Type B pancreatic cell (in vitro differentiated cells): ENCODE data around the gene PDE8A. TPM values are rescaled to one million over a fixed set of nuclear protein-coding genes. Genes with fewer than 3 reads are reported as not detected.

Experiments used
- DNase-seq: peaks from one replicate; pipeline ENCODE4 v3.0.0; 2021; ENCODE audit warnings: mixed read lengths; ENCODE audit not compliant: unreplicated experiment; ENCODE audit errors: extremely low spot score
- H3K27ac Mint-ChIP-seq: 2 replicates; pipeline ENCODE4 v1.8.0; 2021; ENCODE audit warnings: mild to moderate bottlenecking, mixed read lengths
- H3K27me3 Mint-ChIP-seq: 2 replicates; pipeline ENCODE4 v1.8.0; 2021; ENCODE audit warnings: mixed read lengths
- H3K36me3 Mint-ChIP-seq: 2 replicates; pipeline ENCODE4 v1.8.0; 2021; ENCODE audit warnings: mixed read lengths
- H3K4me1 Mint-ChIP-seq: one replicate; pipeline ENCODE4 v1.8.0; 2021; ENCODE audit warnings: mixed read lengths; ENCODE audit not compliant: unreplicated experiment
- H3K4me3 Mint-ChIP-seq: 2 replicates; pipeline ENCODE4 v1.8.0; 2021; ENCODE audit warnings: mild to moderate bottlenecking, mixed read lengths
- H3K9me3 Mint-ChIP-seq: 2 replicates; pipeline ENCODE4 v1.8.0; 2021; ENCODE audit warnings: mixed read lengths
- total RNA-seq: library from RNA; stranded (reverse); gene quantifications from 2 replicates; pipeline ENCODE4 v1.2.1, GENCODE V29; 2021; ENCODE audit warnings: low replicate concordance
- TF ChIP-seq, protein P1 (sequence below): fragments of 200-600 bp; sonication (generic); conservative IDR thresholded peaks from 2 replicates; pipeline ENCODE4 v1.5.0; 2021; ENCODE audit warnings: antibody characterized with exemption, mild to moderate bottlenecking

The PDE8A gene
- total RNA-seq, 1 donor from 2014 or later, result 22.8 TPM

- no peaks in the 10 kb centered on the region for H3K27me3 Mint-ChIP-seq
- no peaks in the 10 kb centered on the region for H3K9me3 Mint-ChIP-seq
- H3K4me3 Mint-ChIP-seq, result no peak overlapping the region
- TF ChIP-seq, protein P1, sequence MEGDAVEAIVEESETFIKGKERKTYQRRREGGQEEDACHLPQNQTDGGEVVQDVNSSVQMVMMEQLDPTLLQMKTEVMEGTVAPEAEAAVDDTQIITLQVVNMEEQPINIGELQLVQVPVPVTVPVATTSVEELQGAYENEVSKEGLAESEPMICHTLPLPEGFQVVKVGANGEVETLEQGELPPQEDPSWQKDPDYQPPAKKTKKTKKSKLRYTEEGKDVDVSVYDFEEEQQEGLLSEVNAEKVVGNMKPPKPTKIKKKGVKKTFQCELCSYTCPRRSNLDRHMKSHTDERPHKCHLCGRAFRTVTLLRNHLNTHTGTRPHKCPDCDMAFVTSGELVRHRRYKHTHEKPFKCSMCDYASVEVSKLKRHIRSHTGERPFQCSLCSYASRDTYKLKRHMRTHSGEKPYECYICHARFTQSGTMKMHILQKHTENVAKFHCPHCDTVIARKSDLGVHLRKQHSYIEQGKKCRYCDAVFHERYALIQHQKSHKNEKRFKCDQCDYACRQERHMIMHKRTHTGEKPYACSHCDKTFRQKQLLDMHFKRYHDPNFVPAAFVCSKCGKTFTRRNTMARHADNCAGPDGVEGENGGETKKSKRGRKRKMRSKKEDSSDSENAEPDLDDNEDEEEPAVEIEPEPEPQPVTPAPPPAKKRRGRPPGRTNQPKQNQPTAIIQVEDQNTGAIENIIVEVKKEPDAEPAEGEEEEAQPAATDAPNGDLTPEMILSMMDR, result no peak
- no peak overlapping the region for H3K27ac Mint-ChIP-seq
- H3K4me1 Mint-ChIP-seq, result peaks cover 4% of the 10 kb centered on the region
- no peak for DNase-seq
- peaks cover 13% of the 10 kb centered on the region for H3K36me3 Mint-ChIP-seq
Measured at GRCh38 chr15:85139391-85139790, 157.7 kb downstream of the PDE8A start.

GRCh38 chr15:85141726-85142125 lies 160.1 kb downstream of the PDE8A start:
- no peak for DNase-seq
- Mint-ChIP-seq H3K36me3 (peaks cover 9% of the 10 kb centered on the region), H3K4me1 (peaks cover 4% of the 10 kb centered on the region), H3K27ac (no peak overlapping the region), H3K4me3 (no peak overlapping the region), H3K9me3 (no peaks in the 10 kb centered on the region), H3K27me3 (no peaks in the 10 kb centered on the region)
- TF ChIP-seq, protein P1, result no peak

DNA sequence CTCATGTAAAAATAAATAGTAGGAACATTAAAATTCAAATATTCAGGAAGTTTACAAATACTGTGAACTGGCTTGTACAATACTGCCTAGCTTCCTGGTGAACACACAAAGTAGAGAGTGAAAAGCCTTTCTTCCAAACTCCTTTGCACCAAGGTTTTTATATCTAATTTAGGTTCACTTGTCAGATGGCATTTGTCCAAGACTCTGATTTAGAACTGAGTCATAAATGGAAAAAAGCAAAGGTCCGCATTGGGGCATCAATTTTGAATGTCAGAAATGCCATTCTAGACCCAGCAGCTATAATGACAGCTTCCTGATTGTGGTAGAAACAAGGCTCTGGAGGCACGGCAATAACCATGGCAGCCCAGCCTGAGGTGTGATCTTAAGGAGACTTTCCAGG lies 160.7 kb downstream of the PDE8A start:
- Mint-ChIP-seq H3K27me3 (no peaks in the 10 kb centered on the region), H3K4me3 (no peak overlapping the region), H3K9me3 (no peaks in the 10 kb centered on the region), H3K27ac (peak overlapping the region; percentile 29), H3K36me3 (peaks cover 9% of the 10 kb centered on the region), H3K4me1 (peaks cover 4% of the 10 kb centered on the region)
- TF ChIP-seq, protein P1, result no peak
- no peak for DNase-seq

- Mint-ChIP-seq H3K4me1 (no peaks in the 10 kb centered on the region), H3K9me3 (no peaks in the 10 kb centered on the region), H3K27me3 (no peaks in the 10 kb centered on the region), H3K36me3 (no peaks in the 10 kb centered on the region), H3K27ac (no peak overlapping the region), H3K4me3 (no peak overlapping the region)
- DNase-seq, result no peak
- TF ChIP-seq, protein P1, result no peak
Measured at GRCh38 chr15:85149465-85150129, 167.9 kb downstream of the PDE8A start.

DNA sequence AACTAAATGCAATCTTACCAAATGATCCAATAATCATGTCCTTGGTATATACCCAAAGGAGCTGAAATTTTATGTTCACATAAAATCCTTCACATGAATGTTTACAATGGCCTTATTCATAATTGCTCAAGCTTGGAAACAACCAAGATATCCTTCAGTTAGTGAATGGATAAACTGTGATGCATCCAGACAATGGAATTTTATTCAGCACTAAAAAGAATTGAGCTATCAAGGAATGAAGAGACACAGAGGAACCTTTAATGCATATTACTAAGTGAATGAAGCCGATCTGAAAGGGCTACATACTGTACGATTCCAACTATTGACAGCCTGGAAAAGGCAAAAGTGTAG lies 168.4 kb downstream of the PDE8A start:
- no peaks in the 10 kb centered on the region for H3K9me3 Mint-ChIP-seq
- TF ChIP-seq, protein P1, result no peak
- H3K27me3 Mint-ChIP-seq, result no peaks in the 10 kb centered on the region
- H3K4me1 Mint-ChIP-seq, result no peaks in the 10 kb centered on the region
- DNase-seq, result no peak
- no peak overlapping the region for H3K27ac Mint-ChIP-seq
- H3K4me3 Mint-ChIP-seq, result no peak overlapping the region
- no peaks in the 10 kb centered on the region for H3K36me3 Mint-ChIP-seq

GRCh38 chr15:85151145-85151544 lies 169.5 kb downstream of the PDE8A start:
- Mint-ChIP-seq H3K4me1 (no peaks in the 10 kb centered on the region), H3K9me3 (no peaks in the 10 kb centered on the region), H3K27ac (no peak overlapping the region), H3K36me3 (no peaks in the 10 kb centered on the region), H3K4me3 (no peak overlapping the region), H3K27me3 (no peaks in the 10 kb centered on the region)
- TF ChIP-seq, protein P1, result no peak
- DNase-seq, result no peak
